ENCODE data around the gene C1orf232. TPM values are rescaled to one million over a fixed set of nuclear protein-coding genes. Genes with fewer than 3 reads are reported as not detected.

The C1orf232 gene
- total and polyA plus RNA-seq, 2 of the 13 experiments (the other 11 are each of a cell fraction or from before 2014, with no cell fraction given): not detected

DNA sequence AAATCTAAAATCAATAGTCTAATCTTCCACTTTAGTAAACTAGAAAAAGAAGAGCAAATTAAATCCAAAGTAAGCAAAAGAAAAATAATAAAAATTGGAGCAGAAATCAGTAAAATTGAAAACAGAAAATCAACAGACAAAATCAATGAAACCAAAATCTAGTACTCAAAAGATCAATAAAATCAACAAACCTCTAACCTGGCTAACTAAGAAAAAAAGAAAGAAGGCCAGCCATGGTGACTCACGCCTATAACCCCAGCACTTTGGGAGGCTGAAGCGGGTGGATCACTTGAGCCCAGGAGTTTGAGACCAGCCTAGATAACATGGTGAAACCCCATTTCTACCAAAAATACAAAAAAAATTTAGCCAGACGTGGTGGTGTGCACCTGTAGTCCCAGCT is 34.3 kb downstream of the C1orf232 start:
- Histone ChIP-seq H3K9ac (ENCODE audit: insufficient read depth, low read depth, low read length) (no peak overlapping the region), H3K36me3 (replicated peaks in 1 of 2; ENCODE audit: control insufficient read depth in 1 of 2, insufficient read depth in 2 of 2, low read length in 2 of 2) (no peaks in the 10 kb centered on the region), H3K4me2 (ENCODE audit: low read depth, low read length) (no peak overlapping the region), H3K79me2 (ENCODE audit: insufficient read depth, low read length) (no peaks in the 10 kb centered on the region), H3K9me3 (ENCODE audit: low read length) (no peaks in the 10 kb centered on the region), H2AFZ (ENCODE audit: low read length) (no peak overlapping the region), H3K27me3 (ENCODE audit: control insufficient read depth in 1 of 2, insufficient read depth in 2 of 2, low read length in 2 of 2) (no peaks in the 10 kb centered on the region), H3K4me1 (ENCODE audit: insufficient read depth, low read length) (0 out of 2 replicates have a peak, but pooled peaks cover 9% of the 10 kb centered on the region), H4K20me1 (ENCODE audit: insufficient read depth, low read length) (no peaks in the 10 kb centered on the region), H3K27ac (ENCODE audit: extremely low read length, insufficient read depth, low read length) (no peak overlapping the region), H3K4me3 (replicated peaks in 1 of 3; ENCODE audit: insufficient read depth in 1 of 3, low read depth in 2 of 3, low read length in 3 of 3) (no peak overlapping the region)
- intact Hi-C loops (cut with micrococcal nuclease; ENCODE audit: unreplicated experiment): no loop called here
- ChIA-PET POLR2A (no interaction called here), CTCF (ENCODE audit: low intra/inter-chr PET ratio, low total read pairs) (no interaction called here)
- WGBS (ENCODE audit: low lambda C conversion rate): 4% methylated on average over 3 of the region's 3 CpGs
- DNase-seq (ENCODE audit: low spot score) (no peak), ATAC-seq (no peak), FAIRE-seq (no peak)
- TF ChIP-seq SIX4 (CRISPR knock-in tag; IDR thresholded peaks at IDR 0.05) (no peak), FOXA3 (CRISPR knock-in tag; IDR thresholded peaks at IDR 0.05) (peak; percentile 32; the same call in 1 of the 2 replicates), KAT2B (IDR thresholded peaks at IDR 0.05; ENCODE audit: borderline replicate concordance, low read depth, low read length) (peak; percentile 98), FOSL2 (CRISPR knock-in tag; IDR thresholded peaks at IDR 0.05) (peak; percentile 47), HOXA9 (CRISPR knock-in tag; IDR thresholded peaks at IDR 0.05; ENCODE audit: borderline replicate concordance) (no peak), BHLHE40 (IDR thresholded peaks at IDR 0.05; ENCODE audit: low read length) (no peak), NR2F1 (CRISPR knock-in tag; IDR thresholded peaks at IDR 0.05) (peak in 1 of 2 experiments; percentile 37; a peak in 1 of 4 replicates), GATAD2A (CRISPR knock-in tag; IDR thresholded peaks at IDR 0.05) (peak; percentile 25; the same call in 1 of the 2 replicates), GFI1 (CRISPR knock-in tag; IDR thresholded peaks at IDR 0.05; ENCODE audit: borderline replicate concordance) (peak; percentile 47; the same call in 1 of the 2 replicates)
- no TSS peak for BruUV-seq (replicated peaks)
- in situ Hi-C loops (cut with HindIII; ENCODE audit: extremely low pct_ligation_motif_present, low pct_unique_long_range_greater_than_20kb): no loop called here

DNA sequence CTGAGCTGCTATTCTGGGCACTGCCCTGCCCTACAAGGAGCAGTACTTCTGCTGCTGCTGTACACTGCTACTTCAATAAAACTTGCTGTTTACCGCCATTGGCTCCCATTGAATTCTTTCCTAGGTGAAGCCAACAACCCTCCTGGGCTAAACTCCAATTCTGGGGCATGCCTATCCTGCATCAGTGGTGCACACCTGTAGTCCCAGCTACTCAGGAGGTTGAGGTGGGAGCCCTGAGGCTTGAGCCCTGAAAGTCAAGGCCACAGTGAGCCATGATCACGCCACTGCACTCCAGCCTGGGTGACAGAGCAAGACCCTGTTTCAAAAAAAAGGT is 36.0 kb downstream of the C1orf232 start:
- H3K79me2 ChIP-seq (ENCODE audit: insufficient read depth, low read length): no peaks in the 10 kb centered on the region
- BruUV-seq (replicated peaks): no TSS peak
- no peaks in the 10 kb centered on the region for H3K9me3 ChIP-seq (ENCODE audit: low read length)
- no peaks in the 10 kb centered on the region for H4K20me1 ChIP-seq (ENCODE audit: insufficient read depth, low read length)
- H3K36me3 ChIP-seq (replicated peaks in 1 of 2; ENCODE audit: control insufficient read depth in 1 of 2, insufficient read depth in 2 of 2, low read length in 2 of 2): no peaks in the 10 kb centered on the region
- no peak overlapping the region for H2AFZ ChIP-seq (ENCODE audit: low read length)
- no peak overlapping the region for H3K4me3 ChIP-seq (replicated peaks in 1 of 3; ENCODE audit: insufficient read depth in 1 of 3, low read depth in 2 of 3, low read length in 3 of 3)
- FAIRE-seq (no peak), DNase-seq (ENCODE audit: low spot score) (no peak), ATAC-seq (no peak)
- ChIA-PET CTCF (ENCODE audit: low intra/inter-chr PET ratio, low total read pairs) (no interaction called here), POLR2A (no interaction called here)
- 60% methylated on average over 2 of the region's 2 CpGs for WGBS (ENCODE audit: low lambda C conversion rate)
- no peak overlapping the region for H3K9ac ChIP-seq (ENCODE audit: insufficient read depth, low read depth, low read length)
- no peak overlapping the region for H3K27ac ChIP-seq (ENCODE audit: extremely low read length, insufficient read depth, low read length)
- no peaks in the 10 kb centered on the region for H3K27me3 ChIP-seq (ENCODE audit: control insufficient read depth in 1 of 2, insufficient read depth in 2 of 2, low read length in 2 of 2)
- H3K4me1 ChIP-seq (ENCODE audit: insufficient read depth, low read length): 0 out of 2 replicates have a peak, but pooled peaks cover 10% of the 10 kb centered on the region
- no peak overlapping the region for H3K4me2 ChIP-seq (ENCODE audit: low read depth, low read length)
- intact Hi-C loops (cut with micrococcal nuclease; ENCODE audit: unreplicated experiment): no loop called here
- in situ Hi-C loops (cut with HindIII; ENCODE audit: extremely low pct_ligation_motif_present, low pct_unique_long_range_greater_than_20kb): no loop called here
- TF ChIP-seq PBX3 (CRISPR knock-in tag; IDR thresholded peaks at IDR 0.05; ENCODE audit: borderline replicate concordance) (no peak), ZNF724P (CRISPR knock-in tag; IDR thresholded peaks at IDR 0.05; ENCODE audit: borderline replicate concordance) (no peak), FOXC1 (CRISPR knock-in tag; IDR thresholded peaks at IDR 0.05; ENCODE audit: borderline replicate concordance) (no peak), CHD2 (IDR thresholded peaks at IDR 0.05; ENCODE audit: low read depth, low read length) (no peak), JUNB (CRISPR knock-in tag; IDR thresholded peaks at IDR 0.05; ENCODE audit: borderline replicate concordance) (no peak), PAWR (CRISPR knock-in tag; IDR thresholded peaks at IDR 0.05; ENCODE audit: borderline replicate concordance) (no peak), GTF2F1 (IDR thresholded peaks at IDR 0.05; ENCODE audit: low read length) (no peak)

Measured in HepG2 (cell line).